Measurements from ENCODE around the gene WNT5A. TPM values are rescaled to one million over a fixed set of nuclear protein-coding genes. Genes with fewer than 3 reads are reported as not detected.

WNT5A gene
- total and polyA plus RNA-seq, 2 of the 4 experiments (the other 2 are of a cell fraction): 224 to 231 TPM

DNA sequence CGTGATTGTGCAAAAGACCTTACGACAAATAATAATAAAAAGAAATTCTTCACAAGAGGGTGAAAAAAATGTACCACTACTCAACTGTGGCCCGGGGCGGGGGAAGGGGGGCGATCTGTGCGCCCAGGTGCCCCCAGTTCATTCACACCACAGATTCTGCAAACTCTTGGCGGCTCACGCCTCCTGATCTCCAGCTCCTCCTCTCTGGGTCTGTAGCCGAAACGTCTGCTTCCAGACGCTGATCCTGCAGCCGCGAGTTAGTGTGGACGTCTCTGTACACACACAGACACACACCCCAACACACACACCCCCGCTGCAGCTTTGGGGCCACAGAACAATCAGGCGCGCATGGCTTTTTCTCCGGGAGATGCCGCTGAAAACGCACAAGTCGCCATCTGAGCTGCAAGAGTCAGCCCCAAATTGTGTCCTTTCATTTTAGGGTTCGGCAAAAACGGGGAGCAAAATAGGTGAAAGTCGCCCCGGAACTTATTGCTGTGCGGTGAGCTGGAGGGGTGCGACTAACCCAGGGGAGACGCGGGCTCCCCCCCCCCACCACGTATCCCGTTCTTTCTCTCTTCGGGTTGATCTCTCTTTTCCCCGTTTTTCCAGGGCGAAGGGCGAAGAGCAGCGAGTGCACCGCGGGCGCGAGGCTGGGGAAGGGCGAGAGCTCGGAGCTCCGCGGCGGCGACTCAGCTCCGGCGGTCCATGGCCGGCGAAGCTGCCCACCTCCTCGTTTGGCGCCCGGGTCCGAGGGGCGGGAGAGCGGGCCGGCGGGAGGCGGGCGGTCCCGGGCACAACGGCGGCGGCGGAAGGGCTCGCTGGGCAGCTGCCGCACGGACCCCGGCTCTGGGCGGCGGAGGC is 505 bp upstream of the WNT5A start:
- H3K23ac ChIP-seq (ENCODE audit: low read depth, low read length): peak overlapping the region; percentile 89
- TF ChIP-seq MXI1 (IDR thresholded peaks at IDR 0.05; ENCODE audit: borderline replicate concordance, low read depth, low read length) (peak; percentile 25; the same call in 1 of the 2 replicates), BHLHE40 (IDR thresholded peaks at IDR 0.05; ENCODE audit: low read depth, low read length) (no peak)
- peak overlapping the region; percentile 92 for H4K91ac ChIP-seq (ENCODE audit: insufficient read depth, low read depth, low read length)
- no peaks in the 10 kb centered on the region for H4K20me1 ChIP-seq (ENCODE audit: insufficient read depth, low read length)
- DNase-seq (peak; percentile 73), ATAC-seq (ENCODE audit: low read depth) (peak; percentile 8)
- peak overlapping the region; percentile 98 for H3K27ac ChIP-seq (ENCODE audit: insufficient read depth, low read length)
- peak overlapping the region; percentile 98 for H3K4ac ChIP-seq (ENCODE audit: low read depth, low read length)
- ChIA-PET CTCF (interaction anchor here (0.5 to 2.3 kb wide), 3 partner anchors 24 to 234 kb away, joined by 3 to 14 read pairs (median 5); no protein-coding TSS in a partner anchor), POLR2A (ENCODE audit: unreplicated experiment) (interaction anchor here (0.6 to 1.9 kb wide), 6 partner anchors 135 to 411 kb away, joined by 3 to 20 read pairs (median 4); no protein-coding TSS in a partner anchor)
- H3K9ac ChIP-seq (ENCODE audit: low read depth, low read length): peak overlapping the region; percentile 100
- no peaks in the 10 kb centered on the region for H3K9me3 ChIP-seq (ENCODE audit: control insufficient read depth, insufficient read depth, low read length)
- H3K79me1 ChIP-seq (ENCODE audit: low read depth in 1 of 2, low read length in 2 of 2): peaks cover 0 to 22% of the 10 kb centered on the region in 2 experiments; a peak in 1 of 4 replicates
- H4K5ac ChIP-seq (ENCODE audit: low read depth, low read length): peak overlapping the region; percentile 84
- H3K27me3 ChIP-seq (ENCODE audit: control insufficient read depth, insufficient read depth, low read length): no peaks in the 10 kb centered on the region
- peak overlapping the region; percentile 99 for H3K56ac ChIP-seq (ENCODE audit: extremely low read depth, insufficient read depth, low read length)
- peaks cover 18% of the 10 kb centered on the region for H3K9me1 ChIP-seq (ENCODE audit: insufficient read depth, low read length)
- peak overlapping the region; percentile 98 for H3K14ac ChIP-seq (replicated peaks; ENCODE audit: low read depth, low read length)
- intact Hi-C loops (cut with micrococcal nuclease) (loop anchor here (1.0 to 10.0 kb wide), 6 partner anchors 135 to 1059 kb away; no protein-coding TSS in a partner anchor), dilution Hi-C loops (cut with HindIII; ENCODE audit: low sequenced_read_pairs, unreplicated experiment) (no loop called here), in situ Hi-C loops (cut with MboI; ENCODE audit: low sequenced_read_pairs) (loop anchor here (5.0 to 10.0 kb wide), 6 partner anchors 235 to 1063 kb away; no protein-coding TSS in a partner anchor)
- H3K4me2 ChIP-seq (ENCODE audit: low read depth, low read length): peak overlapping the region; percentile 33
- H3K4me1 ChIP-seq (ENCODE audit: control insufficient read depth, insufficient read depth, low read length): peaks cover 23% of the 10 kb centered on the region
- peak overlapping the region; percentile 11 for H2BK20ac ChIP-seq (ENCODE audit: low read depth, low read length)
- peak overlapping the region; percentile 89 for H3K4me3 ChIP-seq (ENCODE audit: insufficient read depth, low read depth, low read length)
- H2AFZ ChIP-seq (replicated peaks; ENCODE audit: low read length, poor library complexity): peak overlapping the region; percentile 89
- H2AK5ac ChIP-seq (ENCODE audit: low read depth, low read length): peak overlapping the region; percentile 81
- peaks cover 19% of the 10 kb centered on the region for H3K36me3 ChIP-seq (ENCODE audit: control insufficient read depth, insufficient read depth, low read length)
- peak overlapping the region; percentile 95 for H2BK5ac ChIP-seq (ENCODE audit: low read depth, low read length, poor library complexity, severe bottlenecking)
- BruUV-seq (replicated peaks): TSS peak; percentile 80
- H2AK9ac ChIP-seq (replicated peaks; ENCODE audit: low read depth, low read length, poor library complexity): peak overlapping the region; percentile 90
- peak overlapping the region; percentile 98 for H2BK120ac ChIP-seq (ENCODE audit: low read depth, low read length)
- H4K8ac ChIP-seq (ENCODE audit: low read depth in 2 of 2, low read length in 2 of 2): peak overlapping the region; percentile 96 to 99
- peak overlapping the region; percentile 53; the same call in 1 of the 3 replicates for H2BK15ac ChIP-seq (ENCODE audit: low read depth, low read length)
- WGBS, 2 experiments (ENCODE audit: extremely low coverage in 2 of 2, insufficient read length in 1 of 2): 4% methylated on average over 42 of the region's 71 CpGs; no CpG with 5 or more reads in 1 of the 2 experiments
- H3K18ac ChIP-seq (ENCODE audit: low read depth, low read length): peak overlapping the region; percentile 92

All from IMR-90 (cell line).